T-helper 1 cell (primary cell): ENCODE results near the gene EVI5L.

Experiments
- DNase-seq, 5 donors: peaks; one replicate each; pipeline ENCODE4 v3.0.0-alpha.2; 2012 to 2020

EVI5L gene

GRCh38 chr19:7901337-7901736 lies 71.3 kb downstream of the EVI5L start:
- no peak for DNase-seq

- no peak for DNase-seq
Measured at GRCh38 chr19:7902796-7903243, 72.8 kb downstream of the EVI5L start.

GRCh38 chr19:7903244-7904073 lies 73.4 kb downstream of the EVI5L start, which contains the start of gene MAP2K7:
Gene MAP2K7, plus strand, starts transcription at chr19:7903877. Its CDS starts 68 bp downstream, at chr19:7903945.
- DNase-seq = peak; percentile 100

GRCh38 chr19:7904074-7905020 lies 74.3 kb downstream of the EVI5L start:
- peak; percentile 65 to 77 (median 70) for DNase-seq

GRCh38 chr19:7905268-7905667 lies 75.2 kb downstream of the EVI5L start:
- DNase-seq = no peak

- no peak for DNase-seq
Measured at GRCh38 chr19:7905859-7906258, 75.8 kb downstream of the EVI5L start.

- no peak for DNase-seq
Measured at GRCh38 chr19:7907122-7907521, 77.1 kb downstream of the EVI5L start.

GRCh38 chr19:7907544-7907943 lies 77.5 kb downstream of the EVI5L start:
- DNase-seq = no peak

- no peak for DNase-seq
Measured at GRCh38 chr19:7908078-7908699, 78.2 kb downstream of the EVI5L start.

GRCh38 chr19:7908742-7909461 lies 78.9 kb downstream of the EVI5L start:
- no peak for DNase-seq

- no peak for DNase-seq
Measured at GRCh38 chr19:7909471-7910067, 79.6 kb downstream of the EVI5L start.

- DNase-seq = no peak
Measured at GRCh38 chr19:7910321-7911161, 80.5 kb downstream of the EVI5L start.

GRCh38 chr19:7911508-7912143 lies 81.6 kb downstream of the EVI5L start:
- DNase-seq = no peak

- DNase-seq = no peak
Measured at GRCh38 chr19:7912144-7912696, 82.2 kb downstream of the EVI5L start.

- DNase-seq = no peak
Measured at GRCh38 chr19:7912697-7913564, 82.9 kb downstream of the EVI5L start.

GRCh38 chr19:7913652-7914051 lies 83.6 kb downstream of the EVI5L start:
- DNase-seq = no peak

- DNase-seq = no peak
Measured at GRCh38 chr19:7914099-7914498, 84.1 kb downstream of the EVI5L start.
